Measurements from ENCODE around the gene ENTPD8. TPM values are rescaled to one million over a fixed set of nuclear protein-coding genes. Genes with fewer than 3 reads are reported as not detected.

Gene ENTPD8, protein sequence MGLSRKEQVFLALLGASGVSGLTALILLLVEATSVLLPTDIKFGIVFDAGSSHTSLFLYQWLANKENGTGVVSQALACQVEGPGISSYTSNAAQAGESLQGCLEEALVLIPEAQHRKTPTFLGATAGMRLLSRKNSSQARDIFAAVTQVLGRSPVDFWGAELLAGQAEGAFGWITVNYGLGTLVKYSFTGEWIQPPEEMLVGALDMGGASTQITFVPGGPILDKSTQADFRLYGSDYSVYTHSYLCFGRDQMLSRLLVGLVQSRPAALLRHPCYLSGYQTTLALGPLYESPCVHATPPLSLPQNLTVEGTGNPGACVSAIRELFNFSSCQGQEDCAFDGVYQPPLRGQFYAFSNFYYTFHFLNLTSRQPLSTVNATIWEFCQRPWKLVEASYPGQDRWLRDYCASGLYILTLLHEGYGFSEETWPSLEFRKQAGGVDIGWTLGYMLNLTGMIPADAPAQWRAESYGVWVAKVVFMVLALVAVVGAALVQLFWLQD
- total RNA-seq (2014; rRNA removed; shearing (Covaris generic)) = not detected in 2 replicates

DNA sequence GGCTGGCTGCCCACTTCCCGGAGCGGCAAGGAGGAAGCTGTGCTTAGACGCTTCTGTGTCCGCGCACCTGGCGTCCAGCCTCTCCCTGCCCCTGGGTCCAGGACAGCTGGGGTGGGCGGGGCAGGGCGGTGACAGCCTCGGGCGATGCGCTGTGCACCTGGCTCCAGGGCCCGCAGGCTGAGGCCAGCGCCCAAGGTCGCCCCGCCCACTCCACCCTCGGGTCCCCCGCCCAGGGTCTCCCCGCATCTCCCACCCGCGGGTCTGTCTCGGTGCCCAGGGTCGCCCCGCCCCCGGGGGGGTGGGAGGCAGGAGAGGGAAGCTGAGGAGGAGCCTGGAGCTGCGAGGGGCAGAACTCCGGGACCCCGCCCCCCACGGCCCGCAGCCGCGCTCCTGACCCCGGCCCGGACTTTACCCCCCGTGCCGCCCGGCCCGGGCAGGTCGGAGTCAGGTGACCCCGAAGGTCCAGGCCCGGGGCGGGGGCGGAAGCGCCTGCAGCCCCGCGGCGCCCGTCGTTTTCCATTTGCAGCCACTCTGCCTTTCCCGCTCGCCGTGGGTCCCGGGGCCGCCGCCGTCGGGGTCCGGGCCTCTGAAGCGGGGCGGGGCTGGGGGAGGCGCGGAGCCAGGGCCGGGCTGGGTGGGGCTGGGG, at the start of gene ENTPD8:
Gene ENTPD8 (minus strand): TSS at position 69 of the 646 bp plus-strand sequence. CDS start 3,072 bp downstream, outside the sequence.
- no peaks in the 10 kb centered on the region for H3K36me3 ChIP-seq
- H3K27ac ChIP-seq = no peak within 1 kb of the TSS
- peaks cover 11% of the 10 kb centered on the region for H3K4me1 ChIP-seq
- H3K9me3 ChIP-seq (replicated peaks) = 0 out of 2 replicates have a peak, but pooled peaks cover 2% of the 10 kb centered on the region
- H3K27me3 ChIP-seq = no peaks in the 10 kb centered on the region; the same call in 1 of the 2 replicates
- H3K4me3 ChIP-seq = peak within 1 kb of the TSS; percentile 24
- DNase-seq = peak; percentile 82 to 84

DNA sequence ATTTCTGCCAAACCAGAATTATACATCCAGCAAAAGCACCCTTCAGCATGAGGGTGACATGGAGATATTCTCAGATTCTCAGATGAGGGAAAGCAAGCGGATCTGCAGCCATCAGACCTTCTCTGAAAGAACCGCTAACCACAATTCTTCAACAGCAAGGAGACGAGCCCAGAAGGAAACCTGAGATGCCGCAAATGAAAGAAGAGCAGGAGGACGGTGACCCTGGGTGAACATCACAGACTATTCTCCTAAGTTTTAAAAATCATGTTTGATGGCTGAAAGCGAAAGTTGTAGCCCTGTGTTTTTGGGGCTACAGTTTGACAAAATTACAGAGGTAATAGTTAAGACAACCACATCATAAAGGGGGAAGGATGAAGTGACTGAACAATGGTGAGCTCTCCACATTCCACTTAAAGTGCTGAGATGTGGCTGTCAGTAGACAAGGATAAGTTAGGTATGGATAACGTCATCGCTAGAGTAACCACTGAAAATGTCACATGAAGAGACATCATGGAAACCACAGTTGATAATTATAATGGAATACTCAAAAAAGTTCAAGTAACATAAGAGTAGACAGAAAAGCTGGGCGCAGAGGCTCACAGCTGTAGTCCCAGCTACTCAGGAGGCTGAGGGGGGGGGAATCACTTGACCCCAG, 49.5 kb upstream of the ENTPD8 start:
- no peaks in the 10 kb centered on the region for H3K36me3 ChIP-seq
- H3K27ac ChIP-seq = no peak overlapping the region
- DNase-seq = no peak
- H3K27me3 ChIP-seq = 0 out of 2 replicates have a peak, but pooled peaks cover 4% of the 10 kb centered on the region
- no peak overlapping the region for H3K4me3 ChIP-seq
- H3K9me3 ChIP-seq (replicated peaks) = no peaks in the 10 kb centered on the region
- H3K4me1 ChIP-seq = no peaks in the 10 kb centered on the region

DNA sequence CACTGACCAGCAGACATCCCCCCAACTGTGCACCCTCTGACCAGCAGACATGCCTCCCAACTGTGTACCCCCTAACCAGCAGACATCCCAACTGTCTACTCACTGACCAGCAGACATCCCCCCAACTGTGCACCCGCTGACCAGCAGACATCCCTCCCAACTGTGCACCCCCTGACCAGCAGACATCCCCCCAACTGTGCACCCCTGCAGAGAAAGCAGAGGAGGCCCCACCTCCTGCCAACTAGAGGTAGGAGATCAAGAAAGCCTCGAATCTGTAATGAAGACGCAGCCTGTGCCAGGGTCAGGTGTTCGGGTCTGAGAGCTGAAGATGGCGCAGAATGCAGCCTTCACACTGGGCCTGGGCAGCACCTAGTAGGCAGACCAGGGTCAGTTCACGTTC, 47.7 kb upstream of the ENTPD8 start:
- H3K36me3 ChIP-seq = no peaks in the 10 kb centered on the region
- H3K4me3 ChIP-seq = no peak overlapping the region
- H3K27ac ChIP-seq = no peak overlapping the region
- H3K4me1 ChIP-seq = no peaks in the 10 kb centered on the region
- DNase-seq = no peak
- H3K9me3 ChIP-seq (replicated peaks) = no peaks in the 10 kb centered on the region
- 0 out of 2 replicates have a peak, but pooled peaks cover 4% of the 10 kb centered on the region for H3K27me3 ChIP-seq

DNA sequence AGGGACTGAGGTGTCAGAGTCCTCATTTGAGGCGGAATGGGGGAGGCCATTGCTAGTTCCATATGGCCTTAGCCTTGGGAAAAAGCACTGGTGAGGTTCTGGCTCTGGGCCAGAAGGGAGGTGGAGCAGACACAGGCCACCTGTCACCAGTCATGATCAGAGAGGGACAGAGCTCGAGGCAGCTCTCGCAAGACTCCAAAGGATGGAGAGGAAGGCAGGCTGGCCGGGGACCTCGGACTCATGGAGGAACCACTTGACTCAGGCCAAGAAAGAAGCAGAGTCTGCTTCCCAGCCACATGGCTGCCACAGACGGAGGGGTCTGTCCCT, 47.1 kb upstream of the ENTPD8 start:
- Histone ChIP-seq H3K4me1 (no peaks in the 10 kb centered on the region), H3K36me3 (no peaks in the 10 kb centered on the region), H3K27ac (no peak overlapping the region), H3K4me3 (no peak overlapping the region), H3K27me3 (0 out of 2 replicates have a peak, but pooled peaks cover 4% of the 10 kb centered on the region), H3K9me3 (replicated peaks) (no peaks in the 10 kb centered on the region)
- peak; percentile 54 to 72 for DNase-seq

DNA sequence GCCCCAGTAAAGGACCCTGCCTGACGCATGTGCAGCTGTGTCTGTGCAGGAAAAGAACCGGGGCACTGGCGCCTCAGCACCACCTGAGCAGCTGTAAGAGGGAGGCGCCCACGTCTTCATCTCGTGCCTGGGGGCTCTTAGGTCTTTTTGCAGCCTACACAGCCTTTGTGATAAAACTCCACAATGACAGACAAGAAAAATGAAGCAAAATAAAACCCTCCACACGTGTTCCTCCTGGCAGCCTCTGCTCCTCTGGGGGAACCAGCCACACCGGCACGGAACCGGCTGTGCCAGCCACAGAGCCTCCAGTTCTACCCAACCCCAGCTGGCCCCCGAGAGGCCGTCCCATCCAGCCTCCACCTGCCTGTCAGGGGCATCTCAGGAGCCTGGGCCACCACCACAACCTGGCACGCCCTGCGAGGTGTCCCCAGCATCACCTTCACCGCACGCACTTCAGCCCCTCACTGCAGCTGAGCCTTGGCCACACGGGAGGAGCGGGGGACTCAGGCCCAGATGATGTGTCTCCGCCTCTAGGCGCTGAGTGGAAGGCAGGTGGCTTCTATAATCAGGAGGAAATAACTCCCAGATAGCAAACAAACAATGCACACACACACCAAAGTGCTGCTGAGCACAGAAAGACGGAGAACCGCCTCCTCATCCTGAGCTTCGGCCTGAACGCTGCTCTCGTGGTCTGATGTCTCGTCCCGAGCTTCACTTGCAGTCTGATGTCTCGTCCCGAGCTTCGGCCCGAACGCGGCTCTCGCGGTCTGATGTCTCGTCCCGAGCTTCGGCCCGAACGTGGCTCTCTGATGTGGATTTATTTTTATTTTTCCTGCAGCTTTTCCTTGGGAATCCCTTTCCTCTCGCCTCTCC, 46.5 kb upstream of the ENTPD8 start:
- Histone ChIP-seq H3K36me3 (no peaks in the 10 kb centered on the region), H3K27ac (no peak overlapping the region), H3K4me3 (no peak overlapping the region), H3K4me1 (peaks cover 1% of the 10 kb centered on the region; the same call in 1 of the 2 replicates), H3K9me3 (replicated peaks) (no peaks in the 10 kb centered on the region), H3K27me3 (0 out of 2 replicates have a peak, but pooled peaks cover 4% of the 10 kb centered on the region)
- no peak for DNase-seq

DNA sequence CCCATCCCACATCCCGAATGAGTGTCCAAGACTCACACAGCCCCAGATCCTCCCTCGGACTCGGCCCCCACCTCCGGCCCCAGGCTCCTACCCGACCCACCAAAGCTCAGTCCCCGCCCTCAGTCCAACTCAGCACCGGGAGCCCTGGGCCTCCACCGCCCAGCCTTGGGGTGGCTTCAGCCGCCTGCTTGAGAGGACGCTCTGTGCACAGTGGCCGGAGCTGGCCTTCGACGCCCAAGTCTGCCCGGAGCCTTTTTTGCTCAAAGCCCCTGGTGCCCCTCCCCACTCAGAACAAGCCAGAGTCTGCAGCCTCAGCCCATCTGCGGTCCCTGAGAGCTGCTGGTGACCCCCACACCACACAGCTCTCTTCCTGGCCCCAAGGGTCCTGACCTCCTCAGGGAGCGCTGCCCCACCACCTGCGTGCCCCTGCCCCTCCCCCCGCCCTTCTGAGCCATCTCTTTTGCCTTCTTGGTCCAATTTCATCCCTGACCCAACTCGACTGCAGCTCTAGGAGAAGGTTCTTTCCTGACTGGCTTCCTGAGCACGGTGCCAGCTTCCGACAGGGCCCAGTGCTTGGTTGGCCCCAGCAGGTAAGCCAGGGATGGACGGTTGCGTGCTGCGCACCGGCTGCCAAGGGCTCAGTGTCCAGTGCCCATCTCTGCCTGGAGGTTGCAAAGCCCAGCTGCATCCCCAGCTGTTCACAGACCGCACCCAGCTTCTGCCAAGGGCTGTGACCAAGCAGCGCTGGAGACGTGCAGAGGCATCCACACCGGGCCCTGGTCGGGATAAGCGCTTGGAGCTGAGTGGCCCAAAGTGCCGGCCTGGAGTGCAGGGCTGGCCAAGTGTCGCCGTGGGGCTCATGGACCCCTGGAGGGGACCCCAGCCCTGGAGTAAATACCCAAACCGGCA, 45.6 kb upstream of the ENTPD8 start:
- H3K27ac ChIP-seq = no peak overlapping the region
- DNase-seq = no peak

DNA sequence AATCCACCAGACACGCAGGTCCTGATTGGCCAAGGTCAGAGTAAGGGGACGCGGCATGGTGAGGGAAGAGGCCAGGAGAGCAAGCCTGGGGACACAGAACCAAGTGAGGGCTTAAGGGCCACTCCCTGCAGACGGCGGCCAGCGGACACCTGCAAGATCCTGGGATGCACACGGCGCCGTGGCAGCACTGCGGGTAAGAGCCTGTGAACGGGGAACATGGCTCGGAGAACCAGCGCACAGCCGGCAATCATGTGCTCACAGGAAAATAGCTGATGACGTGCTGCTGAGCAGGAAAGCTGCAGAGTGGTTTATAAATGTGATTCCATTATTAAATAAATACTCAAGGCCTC, 45.0 kb upstream of the ENTPD8 start:
- H3K27me3 ChIP-seq = 0 out of 2 replicates have a peak, but pooled peaks cover 4% of the 10 kb centered on the region
- H3K4me1 ChIP-seq = peaks cover 10% of the 10 kb centered on the region; the same call in 1 of the 2 replicates
- H3K27ac ChIP-seq = no peak overlapping the region
- no peak overlapping the region for H3K4me3 ChIP-seq
- H3K9me3 ChIP-seq (replicated peaks) = no peaks in the 10 kb centered on the region
- H3K36me3 ChIP-seq = no peaks in the 10 kb centered on the region
- DNase-seq = no peak

More for the DNA sequence above, 45.6 kb upstream of the ENTPD8 start:
- Histone ChIP-seq H3K4me1 (peaks cover 10% of the 10 kb centered on the region; the same call in 1 of the 2 replicates), H3K27me3 (0 out of 2 replicates have a peak, but pooled peaks cover 4% of the 10 kb centered on the region), H3K9me3 (replicated peaks) (no peaks in the 10 kb centered on the region), H3K4me3 (no peak overlapping the region), H3K36me3 (no peaks in the 10 kb centered on the region)

DNA sequence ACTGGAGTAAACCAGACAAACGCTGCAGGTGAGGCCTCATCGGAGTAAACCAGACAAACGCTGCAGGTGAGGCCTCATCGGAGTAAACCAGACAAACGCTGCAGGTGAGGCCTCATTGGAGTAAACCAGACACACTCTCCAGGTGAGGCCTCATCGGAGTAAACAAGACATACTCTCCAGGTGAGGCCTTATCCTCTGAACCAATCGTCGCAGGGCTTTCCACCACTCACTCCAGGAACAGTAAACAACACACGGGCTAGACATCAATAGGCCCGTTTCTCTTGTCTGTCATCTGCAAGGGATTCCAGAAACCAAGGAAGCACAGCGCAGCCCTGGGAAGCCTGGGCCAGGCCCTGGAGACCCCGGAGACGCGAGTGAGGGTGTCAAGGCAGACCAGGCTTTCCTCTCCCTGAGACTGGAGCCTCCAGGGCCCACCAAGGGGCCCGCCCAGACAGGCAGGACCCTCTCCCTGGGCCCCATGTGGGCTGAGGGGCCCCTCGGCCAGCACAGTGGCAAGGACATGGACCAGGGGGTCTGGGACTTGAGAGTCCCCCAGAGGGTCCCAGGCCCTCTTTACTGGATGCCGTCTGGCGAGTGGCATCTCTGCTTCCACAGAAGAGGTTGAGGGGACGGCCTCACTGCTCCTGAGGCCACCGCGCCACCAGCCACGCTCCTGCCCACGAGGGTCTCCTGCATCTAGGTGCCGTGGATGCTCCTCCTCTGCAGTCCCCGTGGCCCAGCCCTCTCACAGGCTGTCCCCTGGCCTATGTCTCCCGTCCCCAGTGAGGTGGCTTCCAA, 44.4 kb upstream of the ENTPD8 start:
- no peak for DNase-seq
- Histone ChIP-seq H3K4me1 (peaks cover 10% of the 10 kb centered on the region; the same call in 1 of the 2 replicates), H3K4me3 (no peak overlapping the region)

DNA sequence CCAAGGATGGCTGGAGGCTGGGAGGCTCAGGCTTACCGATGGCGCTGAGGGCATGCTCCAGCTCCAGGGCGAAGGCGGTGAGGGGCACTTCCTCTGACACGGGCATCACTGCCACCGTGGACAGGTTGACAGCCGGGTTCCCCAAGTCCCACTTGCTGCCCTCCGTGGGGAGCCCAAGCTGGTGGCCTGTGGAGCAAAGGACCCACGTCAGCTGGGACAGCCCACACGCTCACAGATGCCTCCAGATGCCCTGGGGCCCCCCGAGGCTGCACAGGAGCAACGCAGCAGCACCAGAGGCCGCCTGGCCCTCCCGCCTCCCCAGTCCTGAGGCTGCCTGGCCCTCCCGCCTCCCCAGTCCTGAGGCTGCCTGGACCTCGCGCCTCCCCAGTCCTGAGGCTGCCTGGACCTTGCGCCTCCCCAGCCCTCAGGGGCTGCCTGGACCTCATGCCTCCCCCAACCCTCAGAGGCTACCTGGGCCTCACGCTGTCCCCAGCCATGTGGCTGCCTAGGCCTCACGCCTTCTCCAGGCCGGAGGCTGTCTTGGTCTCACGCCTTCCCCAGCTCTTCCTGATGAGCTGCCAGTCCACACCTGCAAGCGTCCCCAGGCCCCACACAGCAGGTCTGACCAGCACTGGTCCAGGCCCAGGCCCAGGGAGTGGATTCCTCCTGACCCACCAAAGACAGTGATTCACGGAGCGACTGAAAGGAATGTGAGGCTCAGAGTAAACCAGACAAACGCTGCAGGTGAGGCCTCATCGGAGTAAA, 43.6 kb upstream of the ENTPD8 start:
- no peak overlapping the region for H3K27ac ChIP-seq
- no peaks in the 10 kb centered on the region for H3K9me3 ChIP-seq (replicated peaks)
- H3K4me3 ChIP-seq = no peak overlapping the region
- DNase-seq = no peak
- H3K27me3 ChIP-seq = 0 out of 2 replicates have a peak, but pooled peaks cover 4% of the 10 kb centered on the region
- no peaks in the 10 kb centered on the region for H3K36me3 ChIP-seq
- H3K4me1 ChIP-seq = peaks cover 10% of the 10 kb centered on the region; the same call in 1 of the 2 replicates

More for the DNA sequence above, 44.4 kb upstream of the ENTPD8 start:
- Histone ChIP-seq H3K27me3 (0 out of 2 replicates have a peak, but pooled peaks cover 4% of the 10 kb centered on the region), H3K9me3 (replicated peaks) (no peaks in the 10 kb centered on the region), H3K27ac (no peak overlapping the region), H3K36me3 (no peaks in the 10 kb centered on the region)

DNA sequence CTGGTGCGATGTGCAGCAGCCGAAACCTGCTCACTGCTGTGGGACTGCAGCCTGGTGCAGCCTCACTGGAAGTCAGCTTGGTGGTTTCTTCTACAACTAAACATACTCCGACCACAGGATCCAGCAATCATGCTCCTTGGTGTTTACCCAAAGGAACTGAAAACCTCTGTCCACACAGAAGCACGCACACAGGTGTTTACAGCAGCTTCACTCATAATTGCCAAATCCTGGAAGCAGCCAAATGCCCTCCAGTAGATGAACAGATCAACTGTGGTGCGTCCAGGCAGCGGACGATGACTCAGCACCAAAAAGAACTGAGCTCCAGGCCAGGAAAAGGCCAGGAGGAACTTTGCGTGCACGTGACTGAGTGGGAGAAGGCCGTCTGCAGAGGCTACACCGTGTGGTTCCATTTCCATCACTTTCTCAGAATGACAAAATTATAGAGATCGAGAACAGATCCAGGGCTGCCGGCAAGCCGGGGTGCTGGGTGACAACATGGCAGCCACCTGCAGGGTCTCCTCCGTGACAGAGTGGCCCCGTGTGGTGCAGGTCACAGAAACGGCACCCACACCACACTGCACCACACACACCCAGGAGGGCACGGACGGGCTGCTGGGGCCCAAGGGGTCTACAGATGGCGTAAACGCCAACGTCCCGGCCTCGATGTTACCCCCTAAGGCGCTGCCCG, 41.1 kb upstream of the ENTPD8 start:
- Histone ChIP-seq H3K36me3 (no peaks in the 10 kb centered on the region), H3K9me3 (replicated peaks) (no peaks in the 10 kb centered on the region), H3K4me1 (peaks cover 15% of the 10 kb centered on the region), H3K27ac (no peak overlapping the region), H3K27me3 (0 out of 2 replicates have a peak, but pooled peaks cover 3% of the 10 kb centered on the region), H3K4me3 (no peak overlapping the region)
- peak; percentile 56 to 61 for DNase-seq
